SU-DHL-6 (cell line): ENCODE measurements around the gene ZC3H12C.

Experiments used
- CTCF ChIP-seq: fragments of 200-600 bp; sonication (generic); IDR thresholded peaks from one replicate; pipeline ENCODE4 v1.5.1; 2017; ENCODE audit warnings: antibody characterized with exemption, mild to moderate bottlenecking, low read length, moderate library complexity; ENCODE audit not compliant: insufficient read depth, poor library complexity, severe bottlenecking
- EZH2phosphoT487 ChIP-seq: fragments of 200-600 bp; sonication (generic), shearing (Covaris generic); conservative IDR thresholded peaks from 2 replicates; pipeline ENCODE4 v1.6.1; 2018; ENCODE audit warnings: mild to moderate bottlenecking, antibody characterized with exemption, low read length, moderate library complexity, mixed read lengths

DNA sequence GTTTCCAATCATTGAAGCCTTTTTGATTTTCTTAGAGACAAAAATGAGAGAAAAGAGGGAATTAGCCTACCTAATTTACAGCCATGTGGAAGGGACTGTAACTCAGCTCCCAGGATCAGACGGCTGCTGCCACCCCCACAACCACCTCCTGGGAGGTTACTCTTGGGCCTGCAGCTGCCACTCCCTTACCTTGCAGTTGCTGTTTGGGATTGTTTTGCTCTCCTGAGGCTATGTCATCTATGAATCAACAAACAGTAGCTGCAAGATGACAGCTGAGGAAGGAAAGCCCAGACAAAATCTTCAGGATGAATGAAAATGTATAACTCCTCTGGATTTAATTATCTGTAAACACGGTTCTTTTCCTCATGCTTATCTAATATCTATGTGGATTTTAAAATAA, 28.0 kb upstream of the ZC3H12C start:
- no peak for TF ChIP-seq CTCF
- TF ChIP-seq EZH2phosphoT487, result no peak
